GM21447 (cell line): ENCODE data around the gene MTHFD2L.
"Not testable (repeated sequence)": the region's sequence is repeated elsewhere in the genome, so short reads cannot be mapped to it uniquely, and the experiment has no call there.

ENCODE experiments used
- ATAC-seq: cut with Tn5 transposase; IDR thresholded peaks from one replicate; pipeline ENCODE4 v1.9.1; 2021; ENCODE audit not compliant: unreplicated experiment

Gene MTHFD2L

GRCh38 chr4:74132188-74132587 lies 25.7 kb upstream of the MTHFD2L start:
- not testable (repeated sequence) for ATAC-seq

GRCh38 chr4:74132944-74133343 lies 25.0 kb upstream of the MTHFD2L start:
- ATAC-seq = no peak

- ATAC-seq = no peak
These were observed 24.0 kb upstream of the MTHFD2L start for GRCh38 chr4:74133786-74134499.

- ATAC-seq = no peak
These were observed 23.4 kb upstream of the MTHFD2L start for GRCh38 chr4:74134500-74134852.

GRCh38 chr4:74146581-74147129 lies 11.3 kb upstream of the MTHFD2L start:
- no peak for ATAC-seq

DNA sequence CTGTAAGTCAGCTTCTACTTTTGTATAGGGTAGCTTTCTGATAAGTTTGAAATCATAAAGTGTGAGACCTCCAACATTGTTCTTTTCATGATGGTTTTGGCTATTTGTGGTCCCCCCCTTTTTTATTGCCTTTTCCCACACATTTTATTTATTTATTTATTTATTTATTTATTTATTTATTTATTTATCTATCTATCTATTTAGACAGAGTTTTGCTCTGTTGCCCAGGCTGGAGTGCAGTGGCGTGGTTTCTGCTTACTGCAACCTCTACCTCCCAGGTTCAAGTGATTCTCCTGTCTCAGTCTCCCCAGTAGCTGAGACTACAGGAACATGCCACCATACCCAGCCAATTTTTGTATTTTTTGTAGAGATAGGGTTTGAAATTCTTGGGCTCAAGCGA lies 9.7 kb upstream of the MTHFD2L start:
- no peak for ATAC-seq

- no peak for ATAC-seq
These were observed 5.1 kb upstream of the MTHFD2L start for GRCh38 chr4:74152836-74153235.

DNA sequence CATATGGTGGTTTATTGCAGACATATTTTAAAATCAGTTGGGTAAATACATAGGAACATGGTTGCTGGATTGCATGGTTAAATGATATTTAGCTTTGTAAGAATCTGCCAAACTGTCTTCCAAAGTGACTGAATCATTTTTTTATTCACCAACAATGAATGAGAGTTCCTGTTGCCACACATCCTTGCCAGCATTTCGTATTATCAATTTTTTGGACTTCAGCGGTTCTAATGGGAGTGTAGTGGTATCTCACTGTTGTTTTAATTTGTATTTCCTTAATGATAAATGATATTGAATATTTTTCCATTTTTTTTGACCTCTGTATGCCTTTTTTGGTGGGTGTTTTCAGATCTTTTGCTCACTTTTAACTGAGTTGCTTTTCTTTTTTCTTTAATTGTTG lies 1.4 kb upstream of the MTHFD2L start:
- no peak for ATAC-seq

GRCh38 chr4:74157154-74157553 lies 764 bp upstream of the MTHFD2L start:
- no peak for ATAC-seq

- ATAC-seq = no peak
These were observed 686 bp downstream of the MTHFD2L start for GRCh38 chr4:74158466-74159142.

GRCh38 chr4:74159143-74159709 lies 1.3 kb downstream of the MTHFD2L start:
- no peak for ATAC-seq

DNA sequence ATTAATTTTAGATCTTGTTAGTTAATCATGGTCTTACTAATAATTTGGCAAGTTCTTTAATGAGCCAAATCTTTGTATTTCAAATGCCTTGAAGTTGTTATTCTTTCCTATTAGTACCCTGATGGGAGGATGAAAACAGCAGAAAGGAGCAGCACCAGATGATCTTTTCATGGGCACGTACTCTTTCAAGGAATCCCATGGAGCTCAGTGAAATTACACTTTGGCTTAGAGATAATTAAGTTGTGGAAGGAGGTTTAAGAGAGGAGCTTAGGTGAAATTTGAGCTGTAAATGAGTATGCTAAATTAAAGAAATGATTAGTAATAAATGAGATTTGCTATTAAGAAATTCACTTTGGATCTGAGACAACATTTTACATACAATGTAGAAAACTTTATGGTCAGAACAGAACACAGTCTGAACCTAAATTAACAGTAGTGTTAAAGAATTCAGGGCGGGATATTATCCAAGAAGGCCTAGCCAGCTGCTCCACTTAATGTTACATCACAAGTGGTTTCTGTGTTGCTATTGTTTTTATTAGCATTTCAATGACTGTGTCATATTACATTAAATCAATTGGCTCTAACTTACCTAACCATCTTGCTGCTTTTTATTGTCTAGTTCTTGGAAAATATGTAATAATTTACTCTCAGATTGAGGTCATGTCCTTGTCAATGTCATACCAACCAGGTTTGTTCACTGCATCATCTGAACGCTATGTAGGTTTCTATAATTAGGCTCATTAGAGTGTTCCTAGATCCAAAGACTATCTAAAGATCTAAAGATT lies 3.9 kb downstream of the MTHFD2L start:
- no peak for ATAC-seq

DNA sequence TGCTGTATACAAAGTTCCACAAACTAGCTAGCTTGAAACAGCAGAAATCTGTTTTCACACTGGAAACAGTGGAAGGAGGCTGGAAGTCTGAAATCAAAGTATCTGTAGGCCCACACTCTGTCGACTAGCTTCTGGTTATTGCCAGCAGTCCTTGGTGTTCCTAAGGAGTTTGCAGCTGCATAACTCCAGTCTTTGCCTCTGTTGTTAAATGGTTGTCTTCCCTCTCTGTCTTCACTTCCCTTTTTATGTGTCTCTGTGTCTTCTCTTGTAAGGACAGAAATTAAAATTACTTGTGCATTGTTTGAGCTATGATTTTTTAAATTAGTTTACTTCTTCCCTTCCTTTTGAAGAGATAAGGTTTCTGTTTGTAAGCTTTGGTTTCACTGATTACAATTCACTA lies 8.2 kb downstream of the MTHFD2L start:
- no peak for ATAC-seq

DNA sequence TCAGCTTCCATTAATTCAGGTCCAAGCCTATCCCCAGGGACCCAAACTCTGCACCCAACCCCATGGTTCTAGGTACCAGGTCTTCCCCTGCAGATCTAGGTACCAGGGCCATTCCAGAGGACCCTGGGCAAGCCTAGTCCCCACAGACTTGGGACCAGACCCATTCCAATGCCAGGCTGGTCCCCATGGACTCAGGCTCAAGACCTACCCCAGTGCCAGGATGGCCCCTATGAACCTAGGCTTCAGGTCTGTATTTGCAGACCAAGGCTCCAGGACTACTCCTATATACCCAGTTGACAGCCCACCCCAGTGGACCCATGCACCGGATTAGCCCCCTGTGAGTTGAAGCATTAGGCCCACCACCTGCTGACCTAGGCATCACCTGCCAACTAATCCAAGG lies 8.9 kb downstream of the MTHFD2L start:
- ATAC-seq = no peak

DNA sequence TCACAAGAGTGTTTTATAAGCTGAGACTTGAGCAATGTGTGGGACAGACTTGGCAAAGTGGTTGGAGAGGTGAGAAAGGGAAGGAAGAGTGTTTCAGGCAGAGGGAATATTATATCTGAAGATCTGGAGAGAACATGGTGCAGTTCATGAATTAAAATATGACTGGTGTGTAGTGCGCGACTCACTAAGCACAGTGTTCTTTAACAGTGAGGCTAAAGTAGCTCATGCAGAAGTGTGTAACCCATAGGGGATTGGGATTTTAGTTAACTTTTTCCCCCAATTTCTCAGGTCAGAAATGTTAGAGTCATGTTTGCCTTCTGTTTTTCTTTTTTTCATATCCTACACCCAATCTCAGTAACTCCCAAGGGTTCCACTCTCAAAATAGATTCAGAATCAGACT lies 9.7 kb downstream of the MTHFD2L start:
- no peak for ATAC-seq

DNA sequence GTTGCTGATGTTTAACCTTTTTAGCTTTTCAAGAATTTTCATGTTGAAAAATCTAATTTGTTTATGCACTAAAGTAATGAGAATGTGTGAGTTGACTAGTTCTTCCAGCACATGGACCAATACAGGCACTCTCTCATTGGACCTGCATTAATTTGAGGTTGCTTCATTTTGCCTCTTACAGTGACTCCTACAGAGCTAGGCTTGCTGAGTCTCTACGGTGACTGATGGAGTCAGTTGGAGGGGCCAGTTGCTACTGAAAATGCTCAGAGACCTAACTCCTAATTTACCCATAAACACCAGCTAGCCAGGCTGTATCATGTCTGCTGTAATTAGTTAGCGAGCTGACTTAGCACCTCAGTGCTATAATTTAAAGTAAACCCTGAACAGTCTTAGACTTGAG lies 10.9 kb downstream of the MTHFD2L start:
- ATAC-seq = no peak

DNA sequence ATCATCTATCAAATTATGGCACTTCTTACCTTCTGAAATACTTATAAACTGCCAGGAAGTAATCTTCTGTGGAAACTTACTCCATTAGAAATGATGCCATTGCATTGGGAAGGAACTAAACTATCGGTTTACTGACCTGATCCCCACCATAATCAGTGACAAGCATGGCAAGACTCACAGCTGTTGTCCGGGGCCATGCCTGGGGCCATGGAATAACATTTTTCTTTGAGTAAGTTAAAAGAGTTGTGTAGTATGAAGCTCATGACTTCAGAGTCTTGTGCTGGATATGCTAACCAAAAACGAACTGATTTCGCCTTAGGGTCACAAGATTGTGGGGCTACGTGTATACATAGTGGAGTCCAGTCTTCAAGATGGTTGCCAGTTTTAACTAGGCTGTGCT lies 15.4 kb downstream of the MTHFD2L start:
- ATAC-seq = no peak

DNA sequence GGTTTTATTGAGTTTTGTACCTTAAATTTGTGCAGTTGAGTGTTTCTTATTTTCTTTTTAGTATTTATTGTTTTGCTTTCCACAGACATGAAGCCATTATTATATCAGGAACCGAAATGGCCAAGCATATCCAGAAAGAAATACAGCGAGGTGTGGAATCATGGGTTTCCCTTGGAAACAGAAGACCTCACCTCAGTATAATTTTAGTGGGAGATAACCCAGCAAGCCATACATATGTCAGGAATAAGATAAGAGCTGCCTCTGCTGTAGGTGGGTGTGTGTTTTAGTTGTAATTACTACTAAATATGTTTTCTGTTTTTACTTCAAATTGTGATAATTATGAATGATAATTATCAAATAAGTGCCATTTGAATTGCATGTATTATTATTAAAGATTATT lies 16.5 kb downstream of the MTHFD2L start:
- no peak for ATAC-seq

- no peak for ATAC-seq
These were observed 17.0 kb downstream of the MTHFD2L start for GRCh38 chr4:74174941-74175340.

- no peak for ATAC-seq
These were observed 17.5 kb downstream of the MTHFD2L start for GRCh38 chr4:74175379-74175778.

DNA sequence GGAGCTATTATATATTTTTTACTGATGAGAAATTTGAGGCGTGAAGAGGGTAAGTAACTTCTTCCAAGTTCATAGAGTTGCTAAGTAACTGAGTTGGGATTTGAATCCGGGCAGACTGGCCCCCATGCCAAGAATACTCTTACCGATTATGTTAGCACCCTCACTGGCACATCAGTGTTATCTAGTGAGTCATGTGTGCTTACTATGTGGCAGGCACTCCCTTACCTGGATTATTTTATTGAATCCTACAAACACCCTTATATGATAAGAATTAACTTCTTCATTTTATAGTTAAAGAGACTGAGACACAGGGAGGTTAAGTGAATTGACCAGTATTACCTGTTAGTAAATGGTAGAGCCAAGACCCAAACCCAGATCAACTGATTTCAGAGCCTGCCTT lies 20.9 kb downstream of the MTHFD2L start:
- ATAC-seq = no peak
